HL-60 (cell line): ENCODE results near the gene TNFSF12.
A peak's percentile ranks its signal among the peaks of the same experiment; 100 is the strongest.

Experiments used
- DNase-seq, 2 experiments: peaks; one replicate each; pipeline ENCODE4 v3.0.0-alpha.2; 2010 to 2020; ENCODE audit warnings: low read depth in 1 of 2, low spot score in 1 of 2
- H3K27ac ChIP-seq: fragments of 250-450 bp; sonication (Bioruptor Pico); replicated peaks from 2 replicates; pipeline ENCODE4 v1.5.1; 2020; ENCODE audit warnings: mild to moderate bottlenecking, moderate library complexity
- H3K27me3 ChIP-seq: fragments of 250-450 bp; sonication (Bioruptor Pico); 2 replicates; pipeline ENCODE4 v1.5.1; 2021; ENCODE audit warnings: mild to moderate bottlenecking, moderate library complexity; ENCODE audit not compliant: insufficient read depth, poor library complexity, severe bottlenecking
- H3K4me3 ChIP-seq: replicated peaks from 2 replicates; pipeline ENCODE4 v1.5.1; 2011; ENCODE audit warnings: mild to moderate bottlenecking, control low read depth, low read length; ENCODE audit not compliant: insufficient read depth
- CTCF ChIP-seq: IDR thresholded peaks from one replicate; pipeline ENCODE4 v1.5.1; 2011; ENCODE audit warnings: low read length, control low read depth, inconsistent platforms; ENCODE audit not compliant: insufficient read depth
- GABPA ChIP-seq: IDR thresholded peaks from 2 replicates; pipeline ENCODE4 v1.6.1; 2012; ENCODE audit warnings: low read depth
- POLR2AphosphoS5 ChIP-seq: IDR thresholded peaks from 2 replicates; pipeline ENCODE4 v1.6.1; 2012; ENCODE audit warnings: low read depth
- REST ChIP-seq: IDR thresholded peaks from 2 replicates; pipeline ENCODE4 v1.6.1; 2012; ENCODE audit warnings: low read depth; ENCODE audit not compliant: insufficient replicate concordance
- SPI1 ChIP-seq: IDR thresholded peaks from 2 replicates; pipeline ENCODE4 v1.6.1; 2012; ENCODE audit warnings: low read depth, mild to moderate bottlenecking, borderline replicate concordance

The TNFSF12 gene

GRCh38 chr17:7582396-7583252 is 33.8 kb downstream of the TNFSF12 start:
- no peak overlapping the region; the same call in 1 of the 2 replicates for H3K4me3 ChIP-seq
- H3K27me3 ChIP-seq: no peaks in the 10 kb centered on the region
- DNase-seq: no peak
- TF ChIP-seq POLR2AphosphoS5 (no peak), GABPA (no peak), REST (no peak), SPI1 (no peak), CTCF (no peak)
- peak overlapping the region; percentile 98 for H3K27ac ChIP-seq

GRCh38 chr17:7583253-7584109 is 34.6 kb downstream of the TNFSF12 start, which contains the start of gene MPDU1:
Gene MPDU1, plus strand, starts transcription at chr17:7583852. Its CDS starts 11 bp downstream, at chr17:7583863.
- peak; percentile 74; the same call in 1 of the 2 replicates for TF ChIP-seq SPI1
- TF ChIP-seq GABPA: no peak
- peak; percentile 80 for TF ChIP-seq REST
- TF ChIP-seq CTCF: no peak
- TF ChIP-seq POLR2AphosphoS5: peak; percentile 73; the same call in 1 of the 2 replicates
- Histone ChIP-seq H3K4me3 (peak within 1 kb of the TSS; percentile 48), H3K27me3 (no peaks in the 10 kb centered on the region), H3K27ac (peak within 1 kb of the TSS; percentile 98)
- DNase-seq: peak; percentile 84 to 89

- Histone ChIP-seq H3K27ac (peak overlapping the region; percentile 63), H3K27me3 (no peaks in the 10 kb centered on the region), H3K4me3 (no peak overlapping the region)
- TF ChIP-seq CTCF (peak; percentile 56), REST (no peak)
- DNase-seq: peak in 1 of 2 experiments; percentile 63
Measured at GRCh38 chr17:7586673-7587419, 38.0 kb downstream of the TNFSF12 start.
